SU-DHL-6 (cell line): ENCODE data around the gene OR2AT4.

Source experiments
- H2AFZ ChIP-seq: fragments of 200-600 bp; sonication (generic); 2 replicates; pipeline ENCODE4 v1.6.1; 2014; ENCODE audit warnings: low read depth, mild to moderate bottlenecking, moderate library complexity, mixed read lengths, antibody characterized with exemption, low read length; ENCODE audit not compliant: severe bottlenecking
- H3F3A ChIP-seq: fragments of 200-600 bp; shearing (Covaris generic); 2 replicates; pipeline ENCODE4 v1.6.0; 2016; ENCODE audit warnings: antibody characterized with exemption, mild to moderate bottlenecking; ENCODE audit not compliant: insufficient read depth
- H3K27ac ChIP-seq: fragments of 200-600 bp; sonication (generic); 2 replicates; pipeline ENCODE4 v1.5.1; 2016; ENCODE audit warnings: low read depth, mild to moderate bottlenecking, low read length, moderate library complexity, mixed read lengths
- H3K27me3 ChIP-seq: fragments of 200-600 bp; sonication (generic), shearing (Covaris generic); 2 replicates; pipeline ENCODE4 v1.6.0; 2014; ENCODE audit warnings: mild to moderate bottlenecking, low read length
- H3K36me3 ChIP-seq: fragments of 200-600 bp; sonication (generic); 2 replicates; pipeline ENCODE4 v1.6.1; 2014; ENCODE audit warnings: mild to moderate bottlenecking, low read length, mixed read lengths
- H3K4me2 ChIP-seq: fragments of 300-600, 200-600 bp; shearing (Covaris generic), sonication (generic); 2 replicates; pipeline ENCODE4 v1.6.0; 2014; ENCODE audit warnings: low read length, low read depth, mild to moderate bottlenecking; ENCODE audit not compliant: poor library complexity, severe bottlenecking
- H3K4me3 ChIP-seq: fragments of 200-600 bp; sonication (generic); 2 replicates; pipeline ENCODE4 v1.5.1; 2014; ENCODE audit warnings: antibody characterized with exemption, low read length, mild to moderate bottlenecking, mixed read lengths; ENCODE audit not compliant: insufficient read depth, poor library complexity, severe bottlenecking
- H3K79me2 ChIP-seq: fragments of 200-600 bp; sonication (generic); 2 replicates; pipeline ENCODE4 v1.6.1; 2014; ENCODE audit warnings: mild to moderate bottlenecking, low read length, moderate library complexity; ENCODE audit not compliant: insufficient read depth
- H3K9ac ChIP-seq: fragments of 200-600 bp; sonication (generic); 2 replicates; pipeline ENCODE4 v1.7.0; 2014; ENCODE audit warnings: mild to moderate bottlenecking, low read length
- H3K9me2 ChIP-seq: fragments of 200-600 bp; sonication (generic); replicated peaks from 2 replicates; pipeline ENCODE4 v1.6.1; 2014; ENCODE audit warnings: low read length; ENCODE audit not compliant: insufficient read depth
- H3K9me3 ChIP-seq: fragments of 200-600 bp; sonication (generic); 2 replicates; pipeline ENCODE4 v1.6.1; 2014; ENCODE audit warnings: low read length, mixed read lengths; ENCODE audit not compliant: insufficient read depth
- H4K20me1 ChIP-seq: fragments of 200-600 bp; sonication (generic); 2 replicates; pipeline ENCODE4 v1.6.1; 2014; ENCODE audit warnings: low read depth, mild to moderate bottlenecking, antibody characterized with exemption, low read length, moderate library complexity, mixed read lengths
- EZH2phosphoT487 ChIP-seq: fragments of 200-600 bp; sonication (generic), shearing (Covaris generic); conservative IDR thresholded peaks from 2 replicates; pipeline ENCODE4 v1.6.1; 2018; ENCODE audit warnings: mild to moderate bottlenecking, antibody characterized with exemption, low read length, moderate library complexity, mixed read lengths
- TF ChIP-seq, protein P1 (sequence below): fragments of 200-600 bp; sonication (generic); IDR thresholded peaks from one replicate; pipeline ENCODE4 v1.5.1; 2017; ENCODE audit warnings: antibody characterized with exemption, mild to moderate bottlenecking, low read length, moderate library complexity; ENCODE audit not compliant: insufficient read depth, poor library complexity, severe bottlenecking

OR2AT4 gene

DNA sequence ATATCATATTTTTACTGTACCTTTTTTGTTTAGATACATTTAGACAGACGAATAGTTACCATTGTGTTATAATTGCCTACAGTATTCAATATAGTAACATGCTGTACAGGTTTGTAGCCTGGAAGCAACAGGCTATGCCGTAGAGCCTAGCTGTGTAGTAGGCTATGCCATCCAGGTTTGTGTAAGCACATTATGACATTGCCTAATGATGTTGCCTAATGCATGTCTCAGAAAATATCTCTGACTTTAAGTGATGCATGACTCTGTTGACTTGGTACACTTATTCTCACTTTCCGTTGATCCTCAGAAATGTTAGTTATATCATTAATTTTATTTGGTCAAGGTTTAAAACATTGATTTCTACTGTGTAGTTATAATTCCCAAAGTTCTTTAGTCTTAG is 39.9 kb downstream of the OR2AT4 start:
- H3K4me2 ChIP-seq = no peak overlapping the region
- no peak for TF ChIP-seq EZH2phosphoT487
- TF ChIP-seq, protein P1, sequence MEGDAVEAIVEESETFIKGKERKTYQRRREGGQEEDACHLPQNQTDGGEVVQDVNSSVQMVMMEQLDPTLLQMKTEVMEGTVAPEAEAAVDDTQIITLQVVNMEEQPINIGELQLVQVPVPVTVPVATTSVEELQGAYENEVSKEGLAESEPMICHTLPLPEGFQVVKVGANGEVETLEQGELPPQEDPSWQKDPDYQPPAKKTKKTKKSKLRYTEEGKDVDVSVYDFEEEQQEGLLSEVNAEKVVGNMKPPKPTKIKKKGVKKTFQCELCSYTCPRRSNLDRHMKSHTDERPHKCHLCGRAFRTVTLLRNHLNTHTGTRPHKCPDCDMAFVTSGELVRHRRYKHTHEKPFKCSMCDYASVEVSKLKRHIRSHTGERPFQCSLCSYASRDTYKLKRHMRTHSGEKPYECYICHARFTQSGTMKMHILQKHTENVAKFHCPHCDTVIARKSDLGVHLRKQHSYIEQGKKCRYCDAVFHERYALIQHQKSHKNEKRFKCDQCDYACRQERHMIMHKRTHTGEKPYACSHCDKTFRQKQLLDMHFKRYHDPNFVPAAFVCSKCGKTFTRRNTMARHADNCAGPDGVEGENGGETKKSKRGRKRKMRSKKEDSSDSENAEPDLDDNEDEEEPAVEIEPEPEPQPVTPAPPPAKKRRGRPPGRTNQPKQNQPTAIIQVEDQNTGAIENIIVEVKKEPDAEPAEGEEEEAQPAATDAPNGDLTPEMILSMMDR = no peak
- no peaks in the 10 kb centered on the region for H4K20me1 ChIP-seq
- H3K9me3 ChIP-seq = no peaks in the 10 kb centered on the region
- H3K27ac ChIP-seq = no peak overlapping the region
- H3K27me3 ChIP-seq = no peaks in the 10 kb centered on the region
- H3K79me2 ChIP-seq = no peaks in the 10 kb centered on the region
- H3F3A ChIP-seq = no peaks in the 10 kb centered on the region
- no peaks in the 10 kb centered on the region for H3K36me3 ChIP-seq
- no peak overlapping the region for H3K4me3 ChIP-seq
- no peak overlapping the region for H3K9ac ChIP-seq
- H3K9me2 ChIP-seq = no peaks in the 10 kb centered on the region
- H2AFZ ChIP-seq = no peak overlapping the region

DNA sequence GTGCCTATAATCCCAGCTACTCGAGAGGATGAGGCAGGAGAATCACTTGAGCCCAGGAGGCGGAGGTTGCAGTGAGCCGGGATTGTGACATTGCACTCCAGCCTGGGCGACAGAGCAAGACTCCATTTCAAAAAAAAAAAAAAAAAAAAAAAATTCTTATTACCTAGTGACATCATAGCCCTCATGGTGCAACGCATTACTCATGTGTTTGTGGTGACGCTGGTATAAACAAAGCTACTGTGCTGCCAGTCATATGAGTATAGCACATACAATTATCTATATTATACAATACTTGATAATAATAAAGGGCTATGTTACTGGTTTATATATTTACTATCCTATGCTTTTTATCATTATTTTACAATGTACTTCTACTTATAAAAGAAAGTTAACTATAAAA is 41.2 kb downstream of the OR2AT4 start:
- TF ChIP-seq, protein P1 = no peak
- no peak for TF ChIP-seq EZH2phosphoT487
- H3K27me3 ChIP-seq = no peaks in the 10 kb centered on the region

DNA sequence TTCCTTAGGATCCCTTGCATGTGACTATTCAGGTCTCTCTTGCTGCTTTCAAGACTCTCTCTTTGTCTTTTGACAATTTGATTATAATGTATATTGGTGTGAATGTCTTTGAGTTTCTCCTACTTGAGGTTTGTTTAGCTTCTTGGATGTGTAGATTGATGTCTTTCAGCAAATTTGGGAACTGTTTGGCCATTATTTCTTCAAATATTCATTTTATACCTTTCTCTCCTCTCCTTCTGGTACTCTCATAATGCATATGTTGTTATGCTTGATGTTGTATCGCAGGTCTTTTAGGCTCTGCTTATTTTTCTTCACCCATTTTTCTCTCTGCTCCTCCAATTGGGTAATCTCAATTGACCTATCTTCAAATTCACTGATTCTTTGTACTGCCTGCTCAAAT is 44.2 kb downstream of the OR2AT4 start:
- no peaks in the 10 kb centered on the region for H3K79me2 ChIP-seq
- H3K27ac ChIP-seq = no peak overlapping the region
- no peak overlapping the region for H3K4me3 ChIP-seq
- no peak overlapping the region for H3K4me2 ChIP-seq
- no peaks in the 10 kb centered on the region for H3F3A ChIP-seq
- no peak overlapping the region for H2AFZ ChIP-seq
- no peak for TF ChIP-seq EZH2phosphoT487
- TF ChIP-seq, protein P1 = no peak
- H3K9ac ChIP-seq = no peak overlapping the region
- no peaks in the 10 kb centered on the region for H3K9me2 ChIP-seq
- H3K36me3 ChIP-seq = no peaks in the 10 kb centered on the region
- H4K20me1 ChIP-seq = no peaks in the 10 kb centered on the region
- H3K27me3 ChIP-seq = no peaks in the 10 kb centered on the region
- H3K9me3 ChIP-seq = no peaks in the 10 kb centered on the region

More for the DNA sequence above, 41.2 kb downstream of the OR2AT4 start:
- no peak overlapping the region for H3K4me2 ChIP-seq
- H3K9me3 ChIP-seq = no peaks in the 10 kb centered on the region
- no peak overlapping the region for H3K27ac ChIP-seq
- no peaks in the 10 kb centered on the region for H4K20me1 ChIP-seq
- H3K9ac ChIP-seq = no peak overlapping the region
- H3F3A ChIP-seq = no peaks in the 10 kb centered on the region
- no peaks in the 10 kb centered on the region for H3K9me2 ChIP-seq
- no peak overlapping the region for H3K4me3 ChIP-seq
- H3K79me2 ChIP-seq = no peaks in the 10 kb centered on the region
- no peak overlapping the region for H2AFZ ChIP-seq
- no peaks in the 10 kb centered on the region for H3K36me3 ChIP-seq

DNA sequence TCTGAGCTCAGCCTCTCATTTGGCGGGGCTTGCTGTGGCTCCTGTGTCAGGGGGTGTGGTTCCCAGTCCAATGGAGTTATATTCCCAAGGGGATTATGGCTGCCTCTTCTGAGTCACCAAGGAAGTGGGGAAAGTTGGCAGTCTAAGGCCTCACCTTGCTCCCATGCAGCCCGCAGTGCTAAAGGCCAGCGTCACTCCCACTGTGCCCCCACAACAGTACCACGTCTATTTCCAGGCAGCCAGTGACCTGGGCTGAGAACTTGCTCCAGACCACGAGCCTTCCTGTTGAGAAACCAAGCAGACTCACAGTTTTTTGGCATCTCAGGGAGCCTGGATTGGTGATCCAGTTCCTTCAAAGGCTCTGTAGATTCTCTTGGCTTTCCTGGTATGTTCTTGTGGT is 45.6 kb downstream of the OR2AT4 start:
- Histone ChIP-seq H3K4me3 (no peak overlapping the region), H2AFZ (no peak overlapping the region), H3K9me3 (no peaks in the 10 kb centered on the region), H3K27ac (no peak overlapping the region), H4K20me1 (no peaks in the 10 kb centered on the region), H3K79me2 (no peaks in the 10 kb centered on the region), H3K27me3 (no peaks in the 10 kb centered on the region), H3F3A (no peaks in the 10 kb centered on the region), H3K36me3 (no peaks in the 10 kb centered on the region), H3K4me2 (no peak overlapping the region), H3K9me2 (no peaks in the 10 kb centered on the region), H3K9ac (no peak overlapping the region)
- no peak for TF ChIP-seq EZH2phosphoT487
- TF ChIP-seq, protein P1 = no peak
